ENCODE results near the gene RAB40A.
"Not testable (repeated sequence)": the region's sequence is repeated elsewhere in the genome, so short reads cannot be mapped to it uniquely, and the experiment has no call there.

DNA sequence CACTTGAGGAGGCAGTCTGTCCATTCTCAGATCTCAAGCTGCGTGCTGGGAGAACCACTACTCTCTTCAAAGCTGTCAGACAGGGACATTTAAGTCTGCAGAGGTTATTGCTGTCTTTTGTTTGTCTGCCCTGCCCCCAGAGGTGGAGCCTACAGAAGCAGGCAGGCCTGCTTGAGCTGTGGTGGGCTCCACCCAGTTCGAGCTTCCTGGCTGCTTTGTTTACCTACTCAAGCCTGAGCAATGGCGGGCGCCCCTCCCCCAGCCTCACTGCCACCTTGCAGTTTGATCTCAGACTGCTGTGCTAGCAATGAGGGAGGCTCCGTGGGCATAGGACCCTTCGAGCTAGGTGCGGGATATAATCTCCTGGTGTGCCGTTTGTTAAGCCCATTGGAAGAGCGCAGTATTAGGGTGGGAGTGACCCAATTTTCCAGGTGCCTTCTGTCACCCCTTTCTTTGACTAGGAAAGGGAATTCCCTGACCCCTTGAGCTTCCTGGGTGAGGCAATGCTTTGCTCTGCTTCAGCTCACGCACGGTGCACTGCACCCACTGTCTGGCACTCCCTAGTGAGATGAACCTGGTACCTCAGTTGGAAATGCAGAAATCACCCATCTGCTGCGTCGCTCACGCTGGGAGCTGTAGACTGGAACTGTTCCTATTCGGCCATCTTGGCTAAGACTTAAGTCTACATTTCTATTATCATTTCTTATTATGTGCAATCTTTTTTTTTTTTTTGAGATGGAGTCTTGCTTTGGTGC lies 59.1 kb downstream of the RAB40A start:
- not testable (repeated sequence) for TF ChIP-seq SRF (IDR thresholded peaks at IDR 0.05; ENCODE audit: low read depth); CEBPB (IDR thresholded peaks at IDR 0.05; ENCODE audit: low read depth); ZNF274 (IDR thresholded peaks at IDR 0.05; ENCODE audit: low read depth, low read length); POLR2A (IDR thresholded peaks at IDR 0.05; ENCODE audit: borderline replicate concordance, extremely low read depth, insufficient read depth, insufficient read length)
- TF ChIP-seq, protein P1, sequence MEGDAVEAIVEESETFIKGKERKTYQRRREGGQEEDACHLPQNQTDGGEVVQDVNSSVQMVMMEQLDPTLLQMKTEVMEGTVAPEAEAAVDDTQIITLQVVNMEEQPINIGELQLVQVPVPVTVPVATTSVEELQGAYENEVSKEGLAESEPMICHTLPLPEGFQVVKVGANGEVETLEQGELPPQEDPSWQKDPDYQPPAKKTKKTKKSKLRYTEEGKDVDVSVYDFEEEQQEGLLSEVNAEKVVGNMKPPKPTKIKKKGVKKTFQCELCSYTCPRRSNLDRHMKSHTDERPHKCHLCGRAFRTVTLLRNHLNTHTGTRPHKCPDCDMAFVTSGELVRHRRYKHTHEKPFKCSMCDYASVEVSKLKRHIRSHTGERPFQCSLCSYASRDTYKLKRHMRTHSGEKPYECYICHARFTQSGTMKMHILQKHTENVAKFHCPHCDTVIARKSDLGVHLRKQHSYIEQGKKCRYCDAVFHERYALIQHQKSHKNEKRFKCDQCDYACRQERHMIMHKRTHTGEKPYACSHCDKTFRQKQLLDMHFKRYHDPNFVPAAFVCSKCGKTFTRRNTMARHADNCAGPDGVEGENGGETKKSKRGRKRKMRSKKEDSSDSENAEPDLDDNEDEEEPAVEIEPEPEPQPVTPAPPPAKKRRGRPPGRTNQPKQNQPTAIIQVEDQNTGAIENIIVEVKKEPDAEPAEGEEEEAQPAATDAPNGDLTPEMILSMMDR (IDR thresholded peaks at IDR 0.05 in 2 of 3, conservative IDR thresholded peaks at IDR 0.05 in 1 of 3; ENCODE audit: borderline replicate concordance in 1 of 3, insufficient read depth in 1 of 3, low read depth in 2 of 3, low read length in 2 of 3), result not testable (repeated sequence)
- TF ChIP-seq, protein P2, sequence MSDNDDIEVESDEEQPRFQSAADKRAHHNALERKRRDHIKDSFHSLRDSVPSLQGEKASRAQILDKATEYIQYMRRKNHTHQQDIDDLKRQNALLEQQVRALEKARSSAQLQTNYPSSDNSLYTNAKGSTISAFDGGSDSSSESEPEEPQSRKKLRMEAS (IDR thresholded peaks at IDR 0.05), result not testable (repeated sequence)
